NCI-H2196 treated with DMSO at 0.1 percent for 48 hours (cell line): ENCODE results near the gene SHISA7.

ENCODE experiments used
- DNase-seq: peaks from one replicate; lab custom pipeline; 2025; ENCODE audit not compliant: unreplicated experiment; lab: John Stamatoyannopoulos, UW

The SHISA7 gene

GRCh38 chr19:55482156-55482961, 39.3 kb upstream of the SHISA7 start:
- no peak for DNase-seq

- no peak for DNase-seq
Observed at GRCh38 chr19:55481794-55482155, 38.7 kb upstream of the SHISA7 start.

- DNase-seq, result no peak
Observed at GRCh38 chr19:55481148-55481793, 38.2 kb upstream of the SHISA7 start.

GRCh38 chr19:55479451-55480230, 36.5 kb upstream of the SHISA7 start:
- no peak for DNase-seq

GRCh38 chr19:55479045-55479444, 35.9 kb upstream of the SHISA7 start:
- no peak for DNase-seq

- DNase-seq, result no peak
Observed at GRCh38 chr19:55478364-55478763, 35.3 kb upstream of the SHISA7 start.

- DNase-seq, result no peak
Observed at GRCh38 chr19:55477905-55478304, 34.8 kb upstream of the SHISA7 start.

- DNase-seq, result peak; percentile 90
Observed at GRCh38 chr19:55476100-55476775, 33.1 kb upstream of the SHISA7 start, which contains the start of gene ZNF628. Gene ZNF628, plus strand, starts transcription at chr19:55476617. Its CDS starts 3,294 bp downstream, at chr19:55479911.

GRCh38 chr19:55474269-55475265, 31.5 kb upstream of the SHISA7 start:
- no peak for DNase-seq

- no peak for DNase-seq
Observed at GRCh38 chr19:55473225-55474012, 30.3 kb upstream of the SHISA7 start.

GRCh38 chr19:55472463-55472862, 29.4 kb upstream of the SHISA7 start:
- DNase-seq, result no peak

- DNase-seq, result no peak
Observed at GRCh38 chr19:55471266-55471665, 28.2 kb upstream of the SHISA7 start.

- no peak for DNase-seq
Observed at GRCh38 chr19:55468054-55468393, 24.9 kb upstream of the SHISA7 start.

GRCh38 chr19:55467236-55468053, 24.3 kb upstream of the SHISA7 start:
- DNase-seq, result no peak

GRCh38 chr19:55466241-55466614, 23.1 kb upstream of the SHISA7 start:
- DNase-seq, result no peak

GRCh38 chr19:55465460-55466240, 22.6 kb upstream of the SHISA7 start:
- no peak for DNase-seq

GRCh38 chr19:55464662-55465054, 21.6 kb upstream of the SHISA7 start, which contains the start of gene C19orf85:
Gene C19orf85, minus strand, starts transcription at chr19:55464751. Its CDS starts 197 bp downstream, at chr19:55464554.
- DNase-seq, result no peak
